Spinal cord (tissue), 10 donors: ENCODE measurements around the gene RAB11B. TPM values are rescaled to one million over a fixed set of nuclear protein-coding genes. Genes with fewer than 3 reads are reported as not detected.
A peak's percentile ranks its signal among the peaks of the same experiment; 100 is the strongest.

Experiments
- DNase-seq, 6 donors: peaks; one replicate each; pipeline versions ENCODE4 v3.0.0 to v3.0.0-alpha.2; 2013 to 2015; ENCODE audit warnings: low spot score in 6 of 6, low read depth in 4 of 6
- H3K27ac ChIP-seq: one replicate; pipeline ENCODE4 v1.5.1; 2013; ENCODE audit warnings: low read depth, low read length, control low read depth
- H3K27me3 ChIP-seq: one replicate; pipeline ENCODE4 v1.6.1; 2013; ENCODE audit warnings: low read length; ENCODE audit not compliant: control insufficient read depth, insufficient read depth
- H3K36me3 ChIP-seq: one replicate; pipeline ENCODE4 v1.6.1; 2013; ENCODE audit warnings: low read length; ENCODE audit not compliant: control insufficient read depth, insufficient read depth
- H3K4me1 ChIP-seq: one replicate; pipeline ENCODE4 v1.6.1; 2013; ENCODE audit warnings: low read length; ENCODE audit not compliant: control insufficient read depth, insufficient read depth
- H3K4me3 ChIP-seq: one replicate; pipeline ENCODE4 v1.5.1; 2013; ENCODE audit warnings: low read depth, low read length, control low read depth
- H3K9me3 ChIP-seq: one replicate; pipeline ENCODE4 v1.6.1; 2013; ENCODE audit warnings: low read length; ENCODE audit not compliant: control insufficient read depth, insufficient read depth
- WGBS: methylation state at CpG from one replicate; pipeline ENCODE4 v1.1.5; 2013; ENCODE audit warnings: missing lambda C conversion rate; ENCODE audit not compliant: insufficient coverage; 5-methylcytosine and 5-hydroxymethylcytosine counted together
- polyA plus RNA-seq, 2 donors: library from polyadenylated mRNA; unstranded; fragments of 120-200 nt; gene quantifications; one replicate each; pipeline ENCODE4 v1.2.1, GENCODE V29; 2013; ENCODE audit not compliant: insufficient read length in 2 of 2
- total RNA-seq, 2 donors: library from RNA; depleted of rRNA in 1 of 2; stranded (reverse); fragments of 120-200 nt in 1 of 2; fragments of >200 nt in 1 of 2; gene quantifications; one replicate each; pipeline versions ENCODE4 v1.2.3 to v1.2.4, GENCODE V29; 2013 to 2014
- donor health status: healthy.

RAB11B gene
- total and polyA plus RNA-seq, 4 donors: 34.1 to 318 (median 240) TPM

DNA sequence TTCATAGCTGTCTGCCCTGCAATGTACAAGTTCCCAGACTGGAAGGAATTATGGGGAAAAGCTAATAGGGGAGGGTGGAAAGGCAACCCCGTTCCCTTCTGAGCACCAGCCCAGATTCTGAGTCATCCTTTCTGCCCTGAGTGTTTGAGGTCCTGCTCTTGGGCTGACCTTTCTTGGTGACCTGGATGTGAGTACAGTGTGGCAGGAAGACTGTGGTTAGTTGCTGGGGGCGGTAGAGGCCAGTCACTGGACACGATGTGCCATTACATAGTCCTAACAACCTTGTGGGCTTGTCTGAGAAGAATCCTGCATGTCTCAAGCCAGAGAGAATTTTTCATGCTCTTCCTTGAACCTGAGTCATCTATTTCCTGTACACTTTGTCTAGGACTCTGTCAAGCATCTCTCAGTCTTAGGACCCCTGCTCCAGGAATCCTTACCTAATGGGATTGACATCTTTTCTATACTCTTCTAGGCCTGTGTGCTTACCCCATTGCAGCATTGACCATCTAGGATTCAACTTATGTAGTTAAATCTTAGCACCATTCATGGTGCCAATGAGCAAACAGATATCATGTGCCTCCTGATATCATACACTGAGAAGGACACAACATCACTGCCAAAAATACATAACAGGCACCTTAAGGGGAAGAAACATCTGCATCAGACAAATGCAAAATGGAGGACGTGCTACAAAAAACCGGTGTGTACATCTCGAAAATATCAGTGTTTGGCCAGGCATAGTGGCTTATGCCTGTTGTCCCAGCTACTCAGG, 34.3 kb upstream of the RAB11B start:
- Histone ChIP-seq H3K36me3 (no peaks in the 10 kb centered on the region), H3K4me1 (peaks cover 25% of the 10 kb centered on the region), H3K9me3 (no peaks in the 10 kb centered on the region), H3K27me3 (no peaks in the 10 kb centered on the region), H3K27ac (no peak overlapping the region), H3K4me3 (no peak overlapping the region)
- no peak for DNase-seq
- 91% methylated on average over 6 of the region's 6 CpGs for WGBS

DNA sequence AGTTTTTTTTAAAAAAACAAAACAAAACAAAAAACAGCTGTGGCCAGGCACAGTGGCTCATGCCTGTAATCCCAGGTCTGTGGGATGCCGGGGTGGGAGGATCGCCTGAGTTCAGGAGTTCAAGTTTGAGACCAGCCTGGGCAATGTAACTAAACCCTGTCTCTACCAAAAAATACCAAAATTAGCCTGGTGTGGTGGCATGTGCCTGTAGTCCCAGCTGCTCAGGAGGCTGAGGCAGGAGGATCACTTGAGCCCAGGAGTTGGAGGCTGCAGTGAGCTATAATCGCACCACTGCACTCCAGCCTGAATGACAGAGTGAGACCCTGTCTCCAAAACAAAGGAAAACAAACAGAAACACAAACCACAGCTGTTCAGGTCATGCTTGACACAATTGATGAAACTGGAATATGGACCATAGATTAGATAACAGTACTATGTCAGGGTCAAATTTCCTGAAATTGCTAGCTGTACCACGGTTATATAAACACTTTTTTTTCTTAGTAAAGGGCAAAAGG, 33.1 kb upstream of the RAB11B start:
- H3K36me3 ChIP-seq: no peaks in the 10 kb centered on the region
- H3K4me3 ChIP-seq: no peak overlapping the region
- peaks cover 25% of the 10 kb centered on the region for H3K4me1 ChIP-seq
- H3K27ac ChIP-seq: no peak overlapping the region
- no peak for DNase-seq
- WGBS: 100% methylated on average over 2 of the region's 4 CpGs
- H3K27me3 ChIP-seq: no peaks in the 10 kb centered on the region
- H3K9me3 ChIP-seq: no peaks in the 10 kb centered on the region

- H3K4me1 ChIP-seq: peaks cover 25% of the 10 kb centered on the region
- DNase-seq: no peak
- no peaks in the 10 kb centered on the region for H3K36me3 ChIP-seq
- H3K9me3 ChIP-seq: no peaks in the 10 kb centered on the region
- no peak overlapping the region for H3K27ac ChIP-seq
- peaks cover 9% of the 10 kb centered on the region for H3K27me3 ChIP-seq
- WGBS: 79% methylated on average over 3 of the region's 6 CpGs
- no peak overlapping the region for H3K4me3 ChIP-seq
Observed at GRCh38 chr19:8358948-8359347, 31.2 kb upstream of the RAB11B start.

- Histone ChIP-seq H3K27me3 (peaks cover 17% of the 10 kb centered on the region), H3K27ac (no peak overlapping the region), H3K9me3 (no peaks in the 10 kb centered on the region), H3K4me1 (peaks cover 31% of the 10 kb centered on the region), H3K36me3 (no peaks in the 10 kb centered on the region), H3K4me3 (no peak overlapping the region)
- 85% methylated on average over 8 of the region's 8 CpGs for WGBS
- no peak for DNase-seq
Observed at GRCh38 chr19:8360196-8360595, 30.0 kb upstream of the RAB11B start.

DNA sequence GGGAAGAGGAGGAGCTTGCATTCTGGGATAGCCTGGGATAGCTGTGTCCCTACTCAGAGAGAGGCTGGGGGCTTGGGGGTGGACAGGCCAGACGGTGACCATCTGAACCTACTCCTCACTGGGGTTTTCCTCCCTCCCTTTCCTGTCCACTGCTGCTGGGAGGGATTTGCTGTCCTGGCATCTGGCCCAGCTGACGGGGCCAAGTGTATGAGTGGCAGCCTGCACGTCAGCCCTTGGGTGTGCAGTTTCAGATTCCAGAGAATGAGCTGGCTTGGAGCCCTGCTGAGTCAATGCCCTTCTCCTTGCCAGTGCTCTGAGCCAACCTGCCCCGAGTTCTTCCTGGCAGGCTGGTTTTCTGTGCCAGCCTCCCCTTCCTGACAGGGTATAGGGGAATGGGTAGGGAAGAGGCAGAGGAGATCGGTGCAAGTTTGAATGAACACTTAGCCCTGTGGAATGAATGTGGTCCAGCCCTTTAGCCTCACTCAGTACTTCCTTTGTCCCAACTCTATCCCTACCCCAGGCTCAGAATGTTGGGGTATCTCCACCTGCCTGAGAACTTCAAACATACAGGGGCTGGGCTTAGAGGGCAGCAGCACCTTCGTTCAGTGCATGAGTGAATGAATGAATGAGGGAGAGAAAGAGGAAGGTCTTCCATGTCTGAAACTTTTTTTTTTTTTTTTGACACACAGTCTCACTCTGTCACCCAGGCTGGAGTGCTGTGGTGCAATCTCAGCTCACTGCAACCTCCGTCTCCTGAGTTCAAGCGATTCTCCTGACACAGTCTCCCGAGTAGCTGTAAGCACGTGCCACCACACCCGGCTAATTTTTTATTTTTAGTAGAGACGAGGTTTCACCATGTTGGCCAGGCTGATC, 28.0 kb upstream of the RAB11B start:
- peaks cover 17% of the 10 kb centered on the region for H3K27me3 ChIP-seq
- H3K27ac ChIP-seq: peak overlapping the region; percentile 47
- no peaks in the 10 kb centered on the region for H3K36me3 ChIP-seq
- H3K9me3 ChIP-seq: no peaks in the 10 kb centered on the region
- peaks cover 44% of the 10 kb centered on the region for H3K4me1 ChIP-seq
- peak in 3 of 6 donors; percentile 24 to 93 (median 81) for DNase-seq
- no peak overlapping the region for H3K4me3 ChIP-seq
- 53% methylated on average over 9 of the region's 12 CpGs for WGBS

GRCh38 chr19:8363803-8364771, 26.1 kb upstream of the RAB11B start, which contains the start of gene ANGPTL4:
ANGPTL4 (plus strand) TSS chr19:8364155; CDS start chr19:8364322, 167 bp downstream.
- Histone ChIP-seq H3K4me3 (peak within 1 kb of the TSS; percentile 56), H3K4me1 (peaks cover 60% of the 10 kb centered on the region), H3K36me3 (no peaks in the 10 kb centered on the region), H3K27ac (peak within 1 kb of the TSS; percentile 71), H3K27me3 (peaks cover 17% of the 10 kb centered on the region), H3K9me3 (no peaks in the 10 kb centered on the region)
- under 1% methylated on average over 74 of the region's 81 CpGs for WGBS
- peak in 2 of 6 donors; percentile 46 to 76 for DNase-seq

DNA sequence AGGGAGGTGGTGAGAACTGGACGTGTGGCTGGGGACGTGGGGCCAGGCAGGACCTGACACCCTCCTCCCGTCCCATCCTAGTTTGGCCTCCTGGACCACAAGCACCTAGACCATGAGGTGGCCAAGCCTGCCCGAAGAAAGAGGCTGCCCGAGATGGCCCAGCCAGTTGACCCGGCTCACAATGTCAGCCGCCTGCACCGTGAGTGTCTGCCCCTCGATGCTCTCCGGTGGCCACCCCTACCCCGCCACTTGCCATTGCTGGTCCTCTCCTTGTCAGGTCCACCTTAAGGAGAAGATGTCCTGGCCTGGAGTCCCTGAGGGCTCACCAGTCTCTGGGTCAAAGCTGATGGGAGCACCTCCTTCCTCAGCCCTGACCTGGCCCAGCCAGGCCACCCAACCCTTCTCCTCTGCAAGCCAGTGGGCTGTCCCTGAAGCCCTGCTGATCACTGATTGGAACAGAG, 24.0 kb upstream of the RAB11B start:
- no peak overlapping the region for H3K27ac ChIP-seq
- peaks cover 63% of the 10 kb centered on the region for H3K4me1 ChIP-seq
- no peak for DNase-seq
- H3K27me3 ChIP-seq: peaks cover 17% of the 10 kb centered on the region
- peaks cover 3% of the 10 kb centered on the region for H3K36me3 ChIP-seq
- no peaks in the 10 kb centered on the region for H3K9me3 ChIP-seq
- WGBS: 96% methylated on average over 11 of the region's 11 CpGs
- H3K4me3 ChIP-seq: no peak overlapping the region

- no peaks in the 10 kb centered on the region for H3K9me3 ChIP-seq
- H3K27ac ChIP-seq: peak overlapping the region; percentile 92
- peaks cover 61% of the 10 kb centered on the region for H3K4me1 ChIP-seq
- H3K4me3 ChIP-seq: peak overlapping the region; percentile 16
- DNase-seq: no peak
- H3K36me3 ChIP-seq: peaks cover 7% of the 10 kb centered on the region
- WGBS: 63% methylated on average over 11 of the region's 13 CpGs
- peaks cover 17% of the 10 kb centered on the region for H3K27me3 ChIP-seq
Observed at GRCh38 chr19:8366961-8367326, 23.2 kb upstream of the RAB11B start.
